Stimulated activated CD4-positive, alpha-beta T cell treated with anti-CD3 and anti-CD28 coated beads, Interleukin-12 subunit alpha, Interleukin-12 subunit beta, amount 100 ng/mL, for 48 hours (primary cell): ENCODE measurements around the gene EDAR.

Experiments
- DNase-seq, 3 donors: peaks; one replicate each; pipeline ENCODE4 v3.0.0-alpha.2; 2020; ENCODE audit warnings: low read depth in 2 of 3, low spot score in 1 of 3

Gene EDAR

GRCh38 chr2:108868911-108869310 is 120.1 kb downstream of the EDAR start:
- no peak for DNase-seq

GRCh38 chr2:108866041-108866440 is 123.0 kb downstream of the EDAR start:
- no peak for DNase-seq

- DNase-seq, result no peak
Observed at GRCh38 chr2:108858894-108859293, 130.1 kb downstream of the EDAR start.

- DNase-seq, result no peak
Observed at GRCh38 chr2:108855194-108855593, 133.8 kb downstream of the EDAR start.

GRCh38 chr2:108854484-108854883 is 134.5 kb downstream of the EDAR start:
- DNase-seq, result no peak

GRCh38 chr2:108853421-108853820 is 135.6 kb downstream of the EDAR start:
- no peak for DNase-seq

- no peak for DNase-seq
Observed at GRCh38 chr2:108852375-108852774, 136.6 kb downstream of the EDAR start.

- no peak for DNase-seq
Observed at GRCh38 chr2:108847000-108847399, 142.0 kb downstream of the EDAR start.

- DNase-seq, result no peak
Observed at GRCh38 chr2:108845923-108846322, 143.1 kb downstream of the EDAR start.
